HUDEP-2 (cell line): ENCODE results near the gene PEX16.
"Not testable (repeated sequence)": the region's sequence is repeated elsewhere in the genome, so short reads cannot be mapped to it uniquely, and the experiment has no call there.

Experiments
- DNase-seq, 76 experiments: peaks; one replicate each; lab custom pipeline; 2025; ENCODE audit not compliant: unreplicated experiment in 76 of 76; lab: John Stamatoyannopoulos, UW

Gene PEX16

GRCh38 chr11:45900916-45901617 is 16.6 kb downstream of the PEX16 start:
- no peak for DNase-seq

- DNase-seq: not testable (repeated sequence)
These were observed 17.4 kb downstream of the PEX16 start for GRCh38 chr11:45900175-45900800.

GRCh38 chr11:45899448-45900174 is 18.1 kb downstream of the PEX16 start:
- DNase-seq: peak in 46 of 76 experiments; percentile 4 to 67 (median 37)

- DNase-seq: no peak
These were observed 18.6 kb downstream of the PEX16 start for GRCh38 chr11:45899086-45899447.

- no peak for DNase-seq
These were observed 20.1 kb downstream of the PEX16 start for GRCh38 chr11:45897556-45897955.

GRCh38 chr11:45896422-45896984 is 21.2 kb downstream of the PEX16 start:
- no peak for DNase-seq

GRCh38 chr11:45895553-45896259 is 22.0 kb downstream of the PEX16 start:
- DNase-seq: no peak

- no peak for DNase-seq
These were observed 23.0 kb downstream of the PEX16 start for GRCh38 chr11:45894555-45895247.

- no peak for DNase-seq
These were observed 24.8 kb downstream of the PEX16 start for GRCh38 chr11:45892856-45893255.

- DNase-seq: no peak
These were observed 26.7 kb downstream of the PEX16 start for GRCh38 chr11:45890886-45891550.

GRCh38 chr11:45889966-45890365 is 27.7 kb downstream of the PEX16 start:
- DNase-seq: no peak

GRCh38 chr11:45889555-45889954 is 28.1 kb downstream of the PEX16 start:
- DNase-seq: no peak

GRCh38 chr11:45887587-45887986 is 30.1 kb downstream of the PEX16 start:
- DNase-seq: no peak

GRCh38 chr11:45886816-45887520 is 30.7 kb downstream of the PEX16 start:
- no peak for DNase-seq

- no peak for DNase-seq
These were observed 31.6 kb downstream of the PEX16 start for GRCh38 chr11:45885921-45886721.

- DNase-seq: peak in 39 of 76 experiments; percentile 1 to 59 (median 30)
These were observed 32.3 kb downstream of the PEX16 start, which contains the start of gene MAPK8IP1 for GRCh38 chr11:45885274-45885920. MAPK8IP1 (plus strand) TSS chr11:45885651; CDS start chr11:45885821, 170 bp downstream.

GRCh38 chr11:45884596-45885185 is 33.0 kb downstream of the PEX16 start:
- DNase-seq: no peak
